Panc1 (cell line): ENCODE data around the gene GRIP1. TPM values are rescaled to one million over a fixed set of nuclear protein-coding genes. Genes with fewer than 3 reads are reported as not detected.

Experiments used
- ATAC-seq: fragments of 200-7000 bp; cut with Tn5 transposase; 2 replicates; pipeline ENCODE4 v1.9.1; 2020; ENCODE audit warnings: mild to moderate bottlenecking, moderate library complexity
- BruUV-seq: library from RNA; stranded (reverse); fragments of 400-500 nt; replicated peaks from 2 replicates; lab custom pipeline; 2021; lab: Mats Ljungman, UMichigan
- CTCF ChIA-PET: fragments of 300-600 bp; sonication (Branson Sonifier 250); formaldehyde crosslinking; loops from one replicate; lab custom pipeline; 2022; ENCODE audit warnings: antibody characterized with exemption; lab: Charles Lee
- POLR2A ChIA-PET: fragments of 300-600 bp; sonication (Branson Sonifier 250); formaldehyde crosslinking; loops from one replicate; lab custom pipeline; 2022; ENCODE audit warnings: antibody characterized with exemption; lab: Charles Lee
- DNase-seq: peaks from one replicate; pipeline ENCODE4 v3.0.0-alpha.2; 2010; ENCODE audit warnings: low read depth, low spot score
- H3K27ac ChIP-seq: 2 replicates; pipeline ENCODE4 v1.5.1; 2011; ENCODE audit warnings: mild to moderate bottlenecking, low read length, inconsistent platforms
- H3K27me3 ChIP-seq: fragments of 200-500 bp; sonication (Bioruptor generic); 2 replicates; pipeline ENCODE4 v1.6.0; 2014; ENCODE audit warnings: low read length, inconsistent platforms; ENCODE audit not compliant: control insufficient read depth, insufficient read depth
- H3K36me3 ChIP-seq: fragments of 200-500 bp; sonication (Bioruptor generic); 2 replicates; pipeline ENCODE4 v1.5.1; 2014; ENCODE audit warnings: inconsistent platforms, mild to moderate bottlenecking, low read length, moderate library complexity; ENCODE audit not compliant: control insufficient read depth, insufficient read depth
- H3K4me1 ChIP-seq: 2 replicates; pipeline ENCODE4 v1.5.1; 2011; ENCODE audit warnings: inconsistent platforms, mild to moderate bottlenecking, low read length, moderate library complexity; ENCODE audit not compliant: control insufficient read depth, insufficient read depth
- H3K4me3 ChIP-seq, 2 experiments: 2 replicates each; pipeline ENCODE4 v1.5.1; 2011 to 2012; ENCODE audit warnings: low read depth in 2 of 2, low read length in 2 of 2, mild to moderate bottlenecking in 2 of 2, inconsistent platforms in 1 of 2, moderate library complexity in 1 of 2
- H3K9me3 ChIP-seq: fragments of 200-500 bp; sonication (Bioruptor generic); 2 replicates; pipeline ENCODE4 v1.5.1; 2014; ENCODE audit warnings: low read depth, mild to moderate bottlenecking, inconsistent platforms, low read length, moderate library complexity; ENCODE audit not compliant: control insufficient read depth, insufficient read depth
- CTCF ChIP-seq: fragments of 450-650 bp; IDR thresholded peaks from 2 replicates; pipeline ENCODE4 v1.5.1; 2017; ENCODE audit warnings: mild to moderate bottlenecking
- POLR2AphosphoS5 ChIP-seq: IDR thresholded peaks from 2 replicates; pipeline ENCODE4 v1.6.1; 2012; ENCODE audit warnings: mild to moderate bottlenecking, low read depth, low read length, moderate library complexity
- REST ChIP-seq, 2 experiments: IDR thresholded peaks; 2 replicates each; pipeline ENCODE4 v1.6.1; 2011 to 2012; ENCODE audit warnings: low read depth in 2 of 2, control low read depth in 1 of 2, low read length in 1 of 2, mild to moderate bottlenecking in 1 of 2, moderate library complexity in 1 of 2; ENCODE audit not compliant: insufficient read depth in 1 of 2
- SIN3A ChIP-seq: IDR thresholded peaks from 2 replicates; pipeline ENCODE4 v1.6.1; 2012; ENCODE audit warnings: low read depth, mild to moderate bottlenecking, low read length, moderate library complexity, borderline replicate concordance; ENCODE audit not compliant: insufficient read depth
- TCF7L2 ChIP-seq: IDR thresholded peaks from 2 replicates; pipeline ENCODE4 v1.6.1; 2011; ENCODE audit warnings: mild to moderate bottlenecking, low read depth, low read length, inconsistent platforms
- in situ Hi-C: cut with HindIII; loops from 2 replicates; pipeline ENCODE4 v1.10.0; 2016; ENCODE audit warnings: low sequenced_read_pairs, low pct_unique_long_range_greater_than_20kb
- intact Hi-C: fragments of 100-400 bp; cut with micrococcal nuclease; formaldehyde crosslinking; loops from one replicate; pipeline ENCODE4 v1.10.0; 2022; ENCODE audit not compliant: unreplicated experiment
- total RNA-seq: library from RNA; stranded (reverse); gene quantifications from one replicate; pipeline ENCODE4 v1.2.1, GENCODE V29; 2021; ENCODE audit not compliant: unreplicated experiment

GRIP1 gene
- total RNA-seq, 1 experiment from 2014 or later: 9.2 TPM

GRCh38 chr12:66426696-66427095 lies 252.2 kb downstream of the GRIP1 start:
- Histone ChIP-seq H3K4me3 (no peak overlapping the region), H3K36me3 (no peaks in the 10 kb centered on the region), H3K27me3 (no peaks in the 10 kb centered on the region; the same call in 1 of the 2 replicates), H3K27ac (no peak overlapping the region), H3K4me1 (no peaks in the 10 kb centered on the region), H3K9me3 (no peaks in the 10 kb centered on the region)
- DNase-seq: no peak
- TF ChIP-seq REST (IDR thresholded peaks at IDR 0.05; ENCODE audit: insufficient read depth in 1 of 2, low read depth in 2 of 2, low read length in 1 of 2) (no peak), SIN3A (no peak), POLR2AphosphoS5 (no peak), TCF7L2 (no peak), CTCF (no peak)
- ATAC-seq: no peak
- CTCF ChIA-PET: no interaction called here
- no TSS peak for BruUV-seq
- intact Hi-C loops: no loop called here
- in situ Hi-C loops: no loop called here
- POLR2A ChIA-PET: no interaction called here

GRCh38 chr12:66423266-66423665 lies 255.6 kb downstream of the GRIP1 start:
- BruUV-seq: no TSS peak
- ChIA-PET CTCF (no interaction called here), POLR2A (no interaction called here)
- no peak overlapping the region for H3K4me3 ChIP-seq
- H3K9me3 ChIP-seq: no peaks in the 10 kb centered on the region
- H3K36me3 ChIP-seq: no peaks in the 10 kb centered on the region
- H3K27ac ChIP-seq: no peak overlapping the region
- H3K4me1 ChIP-seq: no peaks in the 10 kb centered on the region
- TF ChIP-seq POLR2AphosphoS5 (no peak), TCF7L2 (no peak), SIN3A (no peak), REST (IDR thresholded peaks at IDR 0.05; ENCODE audit: insufficient read depth in 1 of 2, low read depth in 2 of 2, low read length in 1 of 2) (no peak), CTCF (no peak)
- ATAC-seq (no peak), DNase-seq (no peak)
- intact Hi-C loops: no loop called here
- in situ Hi-C loops: no loop called here
- no peaks in the 10 kb centered on the region; the same call in 1 of the 2 replicates for H3K27me3 ChIP-seq
